ENCODE measurements around the gene EEFSEC. TPM values are rescaled to one million over a fixed set of nuclear protein-coding genes. Genes with fewer than 3 reads are reported as not detected.

Gene EEFSEC
- total RNA-seq, 4 donors from 2014 or later: 11.5 to 18.7 (median 14.9) TPM

DNA sequence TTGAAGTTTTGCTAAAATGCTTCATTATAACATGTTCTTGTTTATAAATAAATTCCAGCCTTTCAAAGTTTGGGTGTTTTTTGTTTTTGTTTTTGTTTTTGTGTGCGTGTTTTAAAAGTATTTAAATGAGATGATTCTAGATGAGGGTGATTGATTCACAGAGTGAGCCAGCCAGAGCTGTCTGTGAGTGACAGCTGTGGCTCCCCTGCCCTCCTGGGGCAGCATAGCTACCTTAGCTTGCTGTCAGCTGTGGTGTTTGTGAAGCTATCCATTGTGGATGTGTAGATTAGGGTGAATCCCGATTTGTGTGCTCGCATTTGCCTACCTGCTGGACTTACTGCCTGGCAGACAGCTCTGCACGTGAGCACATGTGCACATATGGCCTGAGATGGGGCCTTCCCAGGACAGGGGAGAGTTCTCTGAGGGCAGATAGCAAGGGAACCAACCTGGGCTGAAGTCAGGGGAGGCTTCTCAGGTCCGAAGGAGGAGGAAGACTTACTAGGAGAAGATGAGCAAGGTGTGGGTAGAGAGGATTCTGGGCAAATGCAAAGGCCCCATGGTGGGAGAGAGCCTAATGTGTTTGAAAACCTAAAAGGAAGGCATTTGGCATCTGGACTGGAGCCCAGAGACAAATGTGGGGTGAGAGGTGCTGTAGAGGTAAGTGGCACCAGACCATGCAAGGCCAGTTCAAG lies 124.2 kb downstream of the EEFSEC start:
- H3K4me1 ChIP-seq: peaks cover 0 to 37% (median 6%) of the 10 kb centered on the region in 3 donors
- no peak overlapping the region for H3K4me3 ChIP-seq
- no peak overlapping the region for H3K27ac ChIP-seq
- 79 to 93% methylated on average over 3 to 4 of the region's 5 CpGs for WGBS, 2 donors
- H3K27me3 ChIP-seq: no peaks in the 10 kb centered on the region
- DNase-seq: no peak
- intact Hi-C loops (cut with DNase I): no loop called here
- H3K36me3 ChIP-seq: peaks cover 0 to 15% (median 0%) of the 10 kb centered on the region in 3 donors
- TF ChIP-seq, protein P1, sequence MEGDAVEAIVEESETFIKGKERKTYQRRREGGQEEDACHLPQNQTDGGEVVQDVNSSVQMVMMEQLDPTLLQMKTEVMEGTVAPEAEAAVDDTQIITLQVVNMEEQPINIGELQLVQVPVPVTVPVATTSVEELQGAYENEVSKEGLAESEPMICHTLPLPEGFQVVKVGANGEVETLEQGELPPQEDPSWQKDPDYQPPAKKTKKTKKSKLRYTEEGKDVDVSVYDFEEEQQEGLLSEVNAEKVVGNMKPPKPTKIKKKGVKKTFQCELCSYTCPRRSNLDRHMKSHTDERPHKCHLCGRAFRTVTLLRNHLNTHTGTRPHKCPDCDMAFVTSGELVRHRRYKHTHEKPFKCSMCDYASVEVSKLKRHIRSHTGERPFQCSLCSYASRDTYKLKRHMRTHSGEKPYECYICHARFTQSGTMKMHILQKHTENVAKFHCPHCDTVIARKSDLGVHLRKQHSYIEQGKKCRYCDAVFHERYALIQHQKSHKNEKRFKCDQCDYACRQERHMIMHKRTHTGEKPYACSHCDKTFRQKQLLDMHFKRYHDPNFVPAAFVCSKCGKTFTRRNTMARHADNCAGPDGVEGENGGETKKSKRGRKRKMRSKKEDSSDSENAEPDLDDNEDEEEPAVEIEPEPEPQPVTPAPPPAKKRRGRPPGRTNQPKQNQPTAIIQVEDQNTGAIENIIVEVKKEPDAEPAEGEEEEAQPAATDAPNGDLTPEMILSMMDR (IDR thresholded peaks at IDR 0.05): no peak
- no peak for TF ChIP-seq POLR2A (IDR thresholded peaks at IDR 0.05)
- H3K9me3 ChIP-seq: no peaks in the 10 kb centered on the region

DNA sequence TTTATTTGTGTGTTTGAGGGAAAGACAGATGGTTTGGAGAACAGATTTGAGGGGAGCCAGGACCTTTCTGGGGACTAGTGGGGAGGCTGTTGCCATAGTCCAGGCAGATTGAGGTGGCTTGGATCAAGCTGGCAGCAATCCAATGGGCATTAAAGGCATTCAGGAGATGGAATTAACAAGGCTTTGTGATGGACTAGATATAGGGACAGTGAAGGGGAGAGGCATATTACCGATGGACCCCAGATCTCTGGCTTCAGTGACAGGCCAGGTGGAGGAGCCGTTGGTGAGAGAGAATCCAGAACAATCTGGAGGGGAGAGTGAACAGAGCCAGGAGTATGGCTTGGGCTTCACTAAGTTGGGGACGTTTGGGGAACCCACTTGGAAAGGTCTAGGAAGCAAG lies 124.8 kb downstream of the EEFSEC start:
- peaks cover 0 to 17% (median 0%) of the 10 kb centered on the region in 3 donors for H3K36me3 ChIP-seq
- DNase-seq: no peak
- no peak overlapping the region for H3K4me3 ChIP-seq
- no peaks in the 10 kb centered on the region for H3K9me3 ChIP-seq
- H3K4me1 ChIP-seq: peaks cover 0 to 42% (median 6%) of the 10 kb centered on the region in 3 donors
- TF ChIP-seq POLR2A (IDR thresholded peaks at IDR 0.05): no peak
- TF ChIP-seq, protein P1 (IDR thresholded peaks at IDR 0.05): no peak
- intact Hi-C loops (cut with DNase I): no loop called here
- H3K27ac ChIP-seq: no peak overlapping the region
- no peaks in the 10 kb centered on the region for H3K27me3 ChIP-seq
- 62 to 79% methylated on average over 3 of the region's 3 CpGs for WGBS, 2 donors

DNA sequence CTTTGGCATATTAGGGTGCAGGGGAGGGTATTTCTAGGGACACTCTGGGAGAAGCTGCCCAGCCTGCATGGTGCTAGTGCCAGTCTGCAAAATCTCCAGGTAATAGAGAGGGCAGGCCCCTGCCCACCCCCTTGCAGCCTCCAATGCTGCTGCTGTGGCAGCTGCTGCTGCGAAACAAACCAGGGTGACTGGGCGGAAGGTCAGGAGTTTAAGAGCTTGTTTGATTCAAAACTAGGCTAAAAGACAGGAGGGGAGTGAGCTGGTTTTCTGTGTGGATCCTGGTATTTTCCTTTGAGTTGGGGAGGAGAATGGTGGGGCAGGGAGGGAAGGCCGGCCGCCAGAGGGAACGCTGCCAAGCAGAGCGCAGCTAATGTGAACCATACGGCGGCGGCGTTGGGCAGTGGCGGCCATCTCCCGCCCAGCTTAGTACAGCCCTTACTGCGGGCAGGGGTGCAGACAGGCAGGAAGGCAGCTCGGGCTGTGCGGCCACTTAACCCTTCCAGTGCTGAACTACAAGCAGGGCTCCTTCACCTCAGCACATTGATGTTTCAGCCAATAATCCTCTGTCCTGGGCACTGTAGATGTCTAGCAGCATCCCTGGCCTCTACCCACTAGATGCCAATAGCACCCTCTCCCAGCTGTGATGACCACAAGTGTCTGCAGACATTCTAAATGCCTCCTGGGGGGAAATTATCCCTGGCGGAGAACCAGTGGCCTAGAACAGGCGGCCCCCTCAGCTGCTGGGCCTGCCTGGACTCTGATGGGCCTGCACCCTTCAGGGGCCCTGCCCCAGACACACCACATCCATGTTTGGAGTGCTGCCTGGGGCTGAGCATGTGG lies 125.7 kb downstream of the EEFSEC start:
- Histone ChIP-seq H3K27ac (peak overlapping the region in 2 of 4 donors; percentile 12 to 17), H3K9me3 (no peaks in the 10 kb centered on the region), H3K36me3 (peaks cover 0 to 22% (median 0%) of the 10 kb centered on the region in 3 donors), H3K4me1 (peaks cover 0 to 42% (median 6%) of the 10 kb centered on the region in 3 donors), H3K27me3 (no peaks in the 10 kb centered on the region), H3K4me3 (no peak overlapping the region)
- 67 to 74% methylated on average over 7 to 13 of the region's 17 CpGs for WGBS, 2 donors
- intact Hi-C loops (cut with DNase I): no loop called here
- TF ChIP-seq POLR2A (IDR thresholded peaks at IDR 0.05): no peak
- TF ChIP-seq, protein P1 (IDR thresholded peaks at IDR 0.05): no peak
- DNase-seq: no peak

DNA sequence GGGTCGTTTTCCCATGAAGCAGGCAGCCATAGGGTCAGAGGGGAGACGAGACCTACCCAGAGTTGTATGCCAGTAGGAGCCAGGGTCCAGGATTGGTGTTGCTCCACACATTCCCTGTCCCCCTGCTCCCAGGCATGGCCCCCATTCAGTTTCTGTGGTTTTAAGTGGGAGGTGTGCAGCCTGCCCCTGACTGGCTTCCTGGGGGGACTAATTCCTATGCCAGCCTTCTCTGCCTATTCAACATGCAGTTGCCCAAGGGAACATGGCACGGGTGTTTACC lies 126.3 kb downstream of the EEFSEC start:
- H3K36me3 ChIP-seq: peaks cover 0 to 22% (median 0%) of the 10 kb centered on the region in 3 donors
- peaks cover 0 to 42% (median 6%) of the 10 kb centered on the region in 3 donors for H3K4me1 ChIP-seq
- WGBS, 2 donors: 58 to 90% methylated on average over 2 to 3 of the region's 3 CpGs
- no peaks in the 10 kb centered on the region for H3K9me3 ChIP-seq
- DNase-seq: no peak
- no peaks in the 10 kb centered on the region for H3K27me3 ChIP-seq
- TF ChIP-seq POLR2A (IDR thresholded peaks at IDR 0.05): no peak
- TF ChIP-seq, protein P1 (IDR thresholded peaks at IDR 0.05): no peak
- H3K27ac ChIP-seq: peak overlapping the region in 1 of 4 donors; percentile 17
- no peak overlapping the region for H3K4me3 ChIP-seq
- intact Hi-C loops (cut with DNase I): no loop called here

DNA sequence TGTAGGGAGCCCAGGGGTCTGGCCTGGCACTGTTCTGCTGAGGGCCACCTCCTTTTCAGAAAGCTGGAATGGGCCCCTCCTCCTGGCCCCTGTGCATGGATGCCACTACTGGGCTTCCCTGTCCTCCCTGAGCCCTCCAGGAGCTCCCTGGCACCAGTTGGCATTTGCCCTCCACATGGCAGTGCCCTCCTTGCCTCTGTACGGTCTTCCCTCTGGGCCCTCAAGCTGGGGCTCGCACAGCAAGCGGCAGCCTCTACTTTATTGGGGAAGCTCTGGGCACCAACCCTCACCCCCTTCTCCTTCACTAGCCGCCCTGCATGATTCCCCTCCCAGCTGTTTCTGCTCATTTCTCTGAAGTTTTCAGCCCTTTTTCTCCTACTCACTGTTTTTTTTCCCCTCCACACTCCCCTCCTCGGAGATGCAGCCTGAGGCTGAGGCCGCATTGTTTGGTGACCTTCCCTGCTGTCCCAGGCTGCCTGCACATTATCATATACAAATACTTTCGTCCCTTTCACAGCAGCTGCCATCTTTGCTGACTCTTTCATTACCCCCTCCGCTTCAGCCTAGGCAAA lies 127.3 kb downstream of the EEFSEC start:
- no peaks in the 10 kb centered on the region for H3K9me3 ChIP-seq
- no peak for DNase-seq
- H3K36me3 ChIP-seq: peaks cover 0 to 19% (median 0%) of the 10 kb centered on the region in 3 donors
- H3K4me1 ChIP-seq: peaks cover 0 to 42% (median 6%) of the 10 kb centered on the region in 3 donors
- H3K27me3 ChIP-seq: no peaks in the 10 kb centered on the region
- intact Hi-C loops (cut with DNase I): no loop called here
- H3K4me3 ChIP-seq: no peak overlapping the region
- TF ChIP-seq POLR2A (IDR thresholded peaks at IDR 0.05): no peak
- TF ChIP-seq, protein P1 (IDR thresholded peaks at IDR 0.05): no peak
- no peak overlapping the region for H3K27ac ChIP-seq
- WGBS, 2 donors: 74 to 90% methylated on average over 8 of the region's 8 CpGs

Measured in esophagus squamous epithelium (tissue), 5 donors.